Immature natural killer cell (primary cell): Measurements from ENCODE around the gene KIF18B. TPM values are rescaled to one million over a fixed set of nuclear protein-coding genes. Genes with fewer than 3 reads are reported as not detected.

ENCODE experiments used
- DNase-seq, 3 donors: peaks; one replicate each; pipeline ENCODE4 v3.0.0; 2022; ENCODE audit warnings: mixed read lengths in 1 of 3
- H3K27ac Mint-ChIP-seq, 6 donors: one replicate each; pipeline ENCODE4 v1.8.0; 2020; ENCODE audit warnings: mixed read lengths in 6 of 6, mild to moderate bottlenecking in 5 of 6, inconsistent platforms in 4 of 6, moderate library complexity in 3 of 6
- H3K27me3 Mint-ChIP-seq, 3 donors: one replicate each; pipeline ENCODE4 v1.8.0; 2020 to 2021; ENCODE audit warnings: low read depth in 3 of 3, mild to moderate bottlenecking in 3 of 3, mixed read lengths in 3 of 3, moderate library complexity in 3 of 3, inconsistent platforms in 1 of 3
- H3K36me3 Mint-ChIP-seq, 3 donors: one replicate each; pipeline ENCODE4 v1.8.0; 2020; ENCODE audit warnings: mixed read lengths in 3 of 3, inconsistent platforms in 2 of 3, mild to moderate bottlenecking in 2 of 3
- H3K4me1 Mint-ChIP-seq, 2 donors: one replicate each; pipeline ENCODE4 v1.8.0; 2020; ENCODE audit warnings: inconsistent platforms in 2 of 2, mild to moderate bottlenecking in 2 of 2, mixed read lengths in 2 of 2, moderate library complexity in 1 of 2
- H3K4me3 Mint-ChIP-seq, 5 donors: one replicate each; pipeline ENCODE4 v1.8.0; 2020; ENCODE audit warnings: mild to moderate bottlenecking in 5 of 5, mixed read lengths in 5 of 5, inconsistent platforms in 3 of 5, moderate library complexity in 3 of 5
- H3K9me3 Mint-ChIP-seq, 6 donors: one replicate each; pipeline ENCODE4 v1.8.0; 2020; ENCODE audit warnings: mild to moderate bottlenecking in 6 of 6, mixed read lengths in 6 of 6, inconsistent platforms in 4 of 6, moderate library complexity in 3 of 6
- polyA plus RNA-seq, 3 donors: library from polyadenylated mRNA; unstranded; fragments of 300-500 nt; fragmentation: Illumina TruSeq; gene quantifications; one replicate each; pipeline ENCODE4 v1.2.3, GENCODE V29; 2021

Gene KIF18B
- under 1 TPM in 1 of 3 donors, not detected in 2; 0.37 TPM for polyA plus RNA-seq

DNA sequence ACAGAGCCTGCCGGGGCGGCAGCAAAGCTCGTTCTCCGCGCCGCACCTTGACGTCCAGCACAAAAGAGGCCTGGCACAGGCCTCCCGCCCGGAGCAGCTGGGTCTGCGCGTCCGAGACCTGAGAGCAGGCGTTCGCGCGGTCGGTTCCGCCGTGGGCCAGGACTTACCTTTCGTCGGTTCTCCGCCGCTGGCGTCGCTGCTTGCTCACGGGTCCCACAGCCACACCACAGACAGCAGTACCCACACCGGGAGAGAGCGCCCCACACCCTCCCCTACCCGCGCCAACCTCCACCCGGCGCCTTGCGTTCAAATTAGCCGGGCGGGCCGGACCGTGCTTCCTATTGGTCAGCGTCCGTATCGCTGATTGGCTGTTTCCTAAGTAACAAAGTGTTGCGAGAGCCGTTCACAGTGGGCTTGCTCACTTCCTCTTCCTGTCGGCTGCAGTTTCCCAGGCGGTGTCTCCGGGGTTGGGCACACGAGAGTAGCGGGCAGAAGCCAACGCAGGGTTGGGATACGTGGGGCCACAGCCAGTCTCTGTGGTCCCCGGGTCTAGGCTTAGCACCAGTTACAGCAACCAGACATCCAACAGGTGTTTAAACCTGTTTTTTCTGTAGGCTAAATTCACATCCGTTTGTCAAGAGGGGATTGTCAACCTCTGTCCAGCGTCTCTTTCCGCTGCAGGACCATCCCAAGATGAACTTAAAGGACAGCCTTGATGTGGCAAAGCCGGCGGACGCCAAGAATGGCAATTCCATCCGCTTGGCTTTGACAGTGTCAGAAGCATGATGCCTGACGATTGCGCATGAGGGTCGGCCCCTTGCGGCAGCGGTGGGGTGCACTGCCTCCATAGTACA, at the start of gene KIF18B:
KIF18B (minus strand) TSS at position 313 of the 854 bp plus-strand sequence. CDS start 11,429 bp downstream, outside the sequence.
- peak; percentile 86 to 88 (median 86) for DNase-seq
- peak within 1 kb of the TSS; percentile 93 to 97 (median 95) for H3K4me3 Mint-ChIP-seq
- peak within 1 kb of the TSS; percentile 89 to 98 (median 94) for H3K27ac Mint-ChIP-seq
- peaks cover 4 to 6% (median 5%) of the 10 kb centered on the region in 3 donors for H3K27me3 Mint-ChIP-seq
- no peaks in the 10 kb centered on the region for H3K9me3 Mint-ChIP-seq
- H3K36me3 Mint-ChIP-seq, result no peaks in the 10 kb centered on the region
- peaks cover 14 to 22% of the 10 kb centered on the region in 2 donors for H3K4me1 Mint-ChIP-seq

DNA sequence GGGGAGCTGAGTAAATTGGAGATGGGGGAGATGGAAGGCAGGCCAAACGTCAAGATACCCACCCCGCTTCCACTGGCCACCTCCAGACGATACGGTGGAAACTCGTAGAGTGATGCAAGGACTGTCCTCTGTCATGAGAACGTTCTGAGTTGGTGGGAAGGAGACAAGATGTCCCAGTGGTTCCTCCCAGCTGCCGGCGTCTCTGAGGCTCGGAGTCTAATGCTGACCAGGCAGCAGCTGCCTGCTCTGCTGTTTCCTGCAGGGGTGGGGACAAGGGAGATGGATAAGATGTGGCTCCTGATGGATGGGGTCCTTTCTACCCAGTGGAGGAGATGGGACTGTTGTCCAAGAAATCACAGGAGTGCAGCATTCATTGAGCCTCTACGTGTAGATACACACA, 48.7 kb upstream of the KIF18B start:
- DNase-seq, result no peak
- H3K27ac Mint-ChIP-seq, result no peak overlapping the region
- H3K9me3 Mint-ChIP-seq, result peaks cover 0 to 9% (median under 1%) of the 10 kb centered on the region in 6 donors
- no peak overlapping the region for H3K4me3 Mint-ChIP-seq
- no peaks in the 10 kb centered on the region for H3K4me1 Mint-ChIP-seq
- peaks cover 2 to 18% (median 7%) of the 10 kb centered on the region in 3 donors for H3K27me3 Mint-ChIP-seq
- H3K36me3 Mint-ChIP-seq, result no peaks in the 10 kb centered on the region

GRCh38 chr17:44995436-44996001, 47.9 kb upstream of the KIF18B start:
- Mint-ChIP-seq H3K4me1 (no peaks in the 10 kb centered on the region), H3K27me3 (peaks cover 2 to 17% (median 8%) of the 10 kb centered on the region in 3 donors), H3K4me3 (no peak overlapping the region), H3K27ac (no peak overlapping the region), H3K36me3 (no peaks in the 10 kb centered on the region), H3K9me3 (peaks cover 0 to 9% (median under 1%) of the 10 kb centered on the region in 6 donors)
- DNase-seq, result no peak

- no peak overlapping the region for H3K4me3 Mint-ChIP-seq
- peaks cover 0 to 23% (median 5%) of the 10 kb centered on the region in 3 donors for H3K27me3 Mint-ChIP-seq
- H3K9me3 Mint-ChIP-seq, result peaks cover 0 to 2% (median 0%) of the 10 kb centered on the region in 6 donors
- no peak overlapping the region for H3K27ac Mint-ChIP-seq
- no peaks in the 10 kb centered on the region for H3K36me3 Mint-ChIP-seq
- DNase-seq, result no peak
- H3K4me1 Mint-ChIP-seq, result no peaks in the 10 kb centered on the region
Measured at GRCh38 chr17:44992242-44992939, 44.8 kb upstream of the KIF18B start.

DNA sequence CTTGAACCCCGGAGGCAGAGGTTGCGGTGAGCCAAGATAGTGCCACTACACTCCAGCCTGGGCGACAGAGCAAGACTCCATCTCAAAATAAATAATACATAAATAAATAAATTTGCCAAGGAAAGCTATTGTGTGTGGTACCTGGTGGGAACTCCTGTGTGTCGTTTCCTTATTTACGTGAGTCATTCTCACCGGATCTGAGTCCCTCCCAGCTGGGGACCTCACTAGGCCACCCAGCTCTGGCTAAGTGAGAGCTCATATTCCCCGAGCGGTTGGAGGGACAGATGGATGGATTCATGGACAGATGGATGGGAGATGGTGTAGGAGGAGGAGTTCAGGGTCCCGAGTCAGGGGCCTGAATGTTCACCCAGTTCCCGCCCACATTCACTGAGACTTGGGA, 43.4 kb upstream of the KIF18B start:
- Mint-ChIP-seq H3K27me3 (peaks cover 5 to 24% (median 10%) of the 10 kb centered on the region in 3 donors), H3K4me1 (no peaks in the 10 kb centered on the region), H3K27ac (no peak overlapping the region), H3K36me3 (no peaks in the 10 kb centered on the region), H3K9me3 (no peaks in the 10 kb centered on the region), H3K4me3 (no peak overlapping the region)
- no peak for DNase-seq

- no peak overlapping the region for H3K4me3 Mint-ChIP-seq
- H3K9me3 Mint-ChIP-seq, result no peaks in the 10 kb centered on the region
- H3K27me3 Mint-ChIP-seq, result peaks cover 5 to 24% (median 14%) of the 10 kb centered on the region in 3 donors
- H3K36me3 Mint-ChIP-seq, result no peaks in the 10 kb centered on the region
- no peak for DNase-seq
- H3K4me1 Mint-ChIP-seq, result no peaks in the 10 kb centered on the region
- H3K27ac Mint-ChIP-seq, result no peak overlapping the region
Measured at GRCh38 chr17:44989552-44990138, 42.1 kb upstream of the KIF18B start.

- H3K4me1 Mint-ChIP-seq, result no peaks in the 10 kb centered on the region
- peaks cover 5 to 19% (median 14%) of the 10 kb centered on the region in 3 donors for H3K27me3 Mint-ChIP-seq
- H3K4me3 Mint-ChIP-seq, result no peak overlapping the region
- DNase-seq, result no peak
- H3K9me3 Mint-ChIP-seq, result no peaks in the 10 kb centered on the region
- no peak overlapping the region for H3K27ac Mint-ChIP-seq
- no peaks in the 10 kb centered on the region for H3K36me3 Mint-ChIP-seq
Measured at GRCh38 chr17:44988044-44988942, 40.7 kb upstream of the KIF18B start.

DNA sequence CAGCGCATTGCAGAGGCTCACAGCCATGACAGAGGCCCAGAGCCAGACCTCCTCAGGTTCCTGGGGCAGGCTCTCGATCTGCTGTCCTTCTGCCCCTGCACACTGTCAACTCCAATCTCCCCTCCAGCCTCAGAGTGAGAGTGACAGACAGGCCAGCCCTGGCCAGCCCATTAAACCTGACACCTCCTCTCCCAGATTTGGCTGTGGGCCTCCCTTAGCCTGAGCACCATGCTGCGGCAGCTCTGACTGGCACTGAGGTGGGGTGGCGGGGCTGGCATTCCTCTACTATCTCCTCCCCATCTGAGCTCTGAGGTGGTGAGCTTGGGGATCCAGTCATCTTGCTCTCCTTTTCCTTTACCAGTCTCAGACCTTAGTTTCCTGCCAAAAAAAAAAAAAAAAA, 36.0 kb upstream of the KIF18B start:
- no peaks in the 10 kb centered on the region for H3K36me3 Mint-ChIP-seq

GRCh38 chr17:44982113-44982702, 34.6 kb upstream of the KIF18B start:
- H3K27ac Mint-ChIP-seq, result no peak overlapping the region
- H3K4me3 Mint-ChIP-seq, result no peak overlapping the region
- DNase-seq, result no peak
- no peaks in the 10 kb centered on the region for H3K4me1 Mint-ChIP-seq
- no peaks in the 10 kb centered on the region for H3K36me3 Mint-ChIP-seq
- H3K9me3 Mint-ChIP-seq, result no peaks in the 10 kb centered on the region
- peaks cover 8 to 16% (median 12%) of the 10 kb centered on the region in 3 donors for H3K27me3 Mint-ChIP-seq

More for the DNA sequence above, 36.0 kb upstream of the KIF18B start:
- Mint-ChIP-seq H3K4me1 (no peaks in the 10 kb centered on the region), H3K27ac (no peak overlapping the region), H3K27me3 (peaks cover 8 to 18% (median 16%) of the 10 kb centered on the region in 3 donors), H3K4me3 (no peak overlapping the region), H3K9me3 (no peaks in the 10 kb centered on the region)
- DNase-seq, result no peak

DNA sequence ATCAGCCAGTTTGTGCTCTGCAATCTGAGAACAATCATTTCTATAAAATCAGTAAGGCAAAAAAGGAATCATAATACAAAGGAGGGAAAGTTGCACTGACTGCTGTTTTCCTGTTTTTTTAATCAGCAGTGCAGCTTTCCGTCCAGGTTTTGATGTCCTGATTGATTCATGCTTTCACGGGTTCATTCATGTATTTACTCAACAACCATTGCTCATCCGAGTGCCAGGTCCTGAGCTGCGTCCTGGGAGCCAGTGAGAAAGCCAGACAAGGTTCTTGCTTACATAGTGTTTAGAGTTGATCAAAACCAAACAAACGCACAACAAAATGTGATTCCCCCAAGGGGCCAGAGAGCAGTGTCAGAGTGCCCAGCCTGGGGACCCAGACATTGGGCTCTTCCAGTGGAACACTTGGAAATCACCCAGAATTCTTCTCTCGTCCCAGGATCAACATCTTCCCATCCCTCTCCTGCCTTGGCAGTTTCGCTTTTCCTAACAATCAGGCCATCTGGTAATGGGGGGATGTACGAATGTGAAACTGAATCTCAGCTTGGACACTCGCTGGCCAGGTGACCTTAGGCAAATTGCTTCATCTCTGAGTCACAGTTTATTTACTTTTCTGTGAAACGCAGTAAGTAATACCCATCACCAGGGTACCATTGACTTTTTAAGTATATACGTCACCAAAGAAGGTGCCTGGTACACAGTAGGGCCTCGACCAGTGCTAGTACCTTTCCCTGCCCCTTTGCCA, 33.8 kb upstream of the KIF18B start:
- DNase-seq, result no peak
- no peaks in the 10 kb centered on the region for H3K36me3 Mint-ChIP-seq
- no peak overlapping the region for H3K4me3 Mint-ChIP-seq
- peaks cover 4 to 15% (median 13%) of the 10 kb centered on the region in 3 donors for H3K27me3 Mint-ChIP-seq
- no peak overlapping the region for H3K27ac Mint-ChIP-seq
- H3K4me1 Mint-ChIP-seq, result no peaks in the 10 kb centered on the region
- H3K9me3 Mint-ChIP-seq, result no peaks in the 10 kb centered on the region

DNA sequence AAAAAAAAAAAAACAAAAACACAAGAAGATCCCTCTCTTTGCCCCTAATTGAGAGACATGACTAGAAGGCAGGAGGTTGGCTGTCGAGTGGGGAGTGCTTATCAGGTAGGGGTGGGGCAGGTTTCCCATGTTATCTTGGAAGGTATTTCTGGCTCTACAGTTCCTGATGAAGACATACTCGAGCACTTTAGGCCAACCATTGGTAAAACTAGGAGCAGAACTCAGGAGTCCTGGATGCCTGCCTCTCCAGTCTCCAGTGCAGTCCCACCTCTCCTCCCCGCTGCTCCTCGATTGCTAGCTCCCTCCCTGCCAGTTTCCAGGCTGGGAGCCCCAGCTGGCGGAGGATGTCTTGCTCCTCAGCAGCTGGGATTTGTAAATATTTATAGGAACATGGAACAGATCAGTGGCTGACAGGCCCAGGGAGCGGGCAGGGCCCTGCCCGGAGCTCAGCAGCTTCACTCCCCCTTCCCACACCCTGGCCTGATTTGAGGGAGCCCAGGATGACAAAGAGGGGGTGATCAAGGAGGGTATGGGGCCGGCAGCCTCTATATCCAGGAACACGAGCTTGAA, 31.9 kb upstream of the KIF18B start:
- Mint-ChIP-seq H3K27me3 (peaks cover 4 to 19% (median 8%) of the 10 kb centered on the region in 3 donors), H3K36me3 (no peaks in the 10 kb centered on the region), H3K4me3 (no peak overlapping the region), H3K9me3 (no peaks in the 10 kb centered on the region), H3K27ac (no peak overlapping the region), H3K4me1 (no peaks in the 10 kb centered on the region)
- DNase-seq, result no peak

GRCh38 chr17:44978807-44979206, 31.2 kb upstream of the KIF18B start:
- Mint-ChIP-seq H3K4me1 (no peaks in the 10 kb centered on the region), H3K9me3 (no peaks in the 10 kb centered on the region), H3K27ac (no peak overlapping the region), H3K36me3 (no peaks in the 10 kb centered on the region), H3K4me3 (no peak overlapping the region), H3K27me3 (peaks cover 4 to 19% (median 8%) of the 10 kb centered on the region in 3 donors)
- no peak for DNase-seq
